HepG2 (cell line): ENCODE measurements around the gene PDE8B. TPM values are rescaled to one million over a fixed set of nuclear protein-coding genes. Genes with fewer than 3 reads are reported as not detected.

Experiments used
- ATAC-seq: fragments of 200-7000 bp; cut with Tn5 transposase; 3 replicates; pipeline ENCODE4 v1.9.1; 2020; ENCODE audit warnings: mild to moderate bottlenecking, moderate library complexity
- BruUV-seq: library from RNA; stranded (reverse); fragments of 400-500 nt; replicated peaks from 2 replicates; lab custom pipeline; 2021; lab: Mats Ljungman, UMichigan
- CTCF ChIA-PET: fragments of 300-600 bp; formaldehyde crosslinking; extraction: SDS; loops from one replicate; lab custom pipeline; 2021; ENCODE audit warnings: low total read pairs, inconsistent platforms, low intra/inter-chr PET ratio; lab: Yijun Ruan, JAX
- POLR2A ChIA-PET: fragments of 350-600 bp; sonication (Branson Sonifier 250); formaldehyde crosslinking; loops from one replicate; lab custom pipeline; 2020; ENCODE audit warnings: antibody characterized with exemption, inconsistent platforms; lab: Yijun Ruan, JAX
- DNase-seq: peaks from one replicate; pipeline ENCODE4 v3.0.0-alpha.2; 2015; ENCODE audit warnings: low spot score
- FAIRE-seq: peaks from 3 replicates; lab custom pipeline; 2011; peaks lifted over from hg19 to GRCh38; lab: Jason Lieb, UNC
- H2AFZ ChIP-seq: one replicate; pipeline ENCODE4 v1.6.1; 2011; ENCODE audit warnings: low read length, inconsistent platforms
- H3K27ac ChIP-seq: fragments of 300-600 bp; 3 replicates; pipeline ENCODE4 v1.8.0; 2011; ENCODE audit warnings: mixed run types, mild to moderate bottlenecking, mixed read lengths, low read length, inconsistent platforms; ENCODE audit not compliant: insufficient read depth; ENCODE audit errors: extremely low read length
- H3K27me3 ChIP-seq, 2 experiments: fragments of 200-600 bp in 1 of 2; 2 replicates in 1 of 2; 3 replicates in 1 of 2; pipeline versions ENCODE4 v1.6.0 to v1.8.0; 2011; ENCODE audit warnings: low read length in 2 of 2, mild to moderate bottlenecking in 2 of 2, moderate library complexity in 2 of 2, inconsistent platforms in 1 of 2; ENCODE audit not compliant: insufficient read depth in 2 of 2, control insufficient read depth in 1 of 2
- H3K36me3 ChIP-seq, 2 experiments: fragments of 200-600 bp in 1 of 2; replicated peaks in 1 of 2; 2 replicates in 1 of 2; 3 replicates in 1 of 2; pipeline versions ENCODE4 v1.5.1 to v1.8.0; 2011; ENCODE audit warnings: low read length in 2 of 2, inconsistent platforms in 1 of 2; ENCODE audit not compliant: insufficient read depth in 2 of 2, control insufficient read depth in 1 of 2
- H3K4me1 ChIP-seq: 2 replicates; pipeline ENCODE4 v1.5.1; 2012; ENCODE audit warnings: low read length, inconsistent platforms; ENCODE audit not compliant: insufficient read depth
- H3K4me2 ChIP-seq: 2 replicates; pipeline ENCODE4 v1.6.0; 2011; ENCODE audit warnings: low read depth, low read length, inconsistent platforms
- H3K4me3 ChIP-seq, 3 experiments: fragments of 200-600 bp in 1 of 3; sonication (generic), shearing (Covaris generic) in 1 of 3; replicated peaks in 1 of 3; 2 replicates each; pipeline ENCODE4 v1.5.1; 2011 to 2016; ENCODE audit warnings: low read length in 3 of 3, inconsistent platforms in 2 of 3, low read depth in 2 of 3, mild to moderate bottlenecking in 2 of 3, control low read depth in 1 of 3, mixed read lengths in 1 of 3; ENCODE audit not compliant: insufficient read depth in 1 of 3
- H3K79me2 ChIP-seq: one replicate; pipeline ENCODE4 v1.6.1; 2011; ENCODE audit warnings: low read length, inconsistent platforms; ENCODE audit not compliant: insufficient read depth
- H3K9ac ChIP-seq: 2 replicates; pipeline ENCODE4 v1.6.0; 2011; ENCODE audit warnings: mild to moderate bottlenecking, low read depth, low read length, inconsistent platforms; ENCODE audit not compliant: insufficient read depth
- H3K9me3 ChIP-seq: 2 replicates; pipeline ENCODE4 v1.5.1; 2012; ENCODE audit warnings: mild to moderate bottlenecking, low read length
- H4K20me1 ChIP-seq: 2 replicates; pipeline ENCODE4 v1.6.0; 2011; ENCODE audit warnings: inconsistent platforms, mild to moderate bottlenecking, low read length, moderate library complexity; ENCODE audit not compliant: insufficient read depth
- MAFF ChIP-seq: IDR thresholded peaks from 2 replicates; pipeline ENCODE4 v1.6.1; 2011; ENCODE audit warnings: low read depth, low read length, improper control_type of control experiment
- MAFK ChIP-seq, 2 experiments: IDR thresholded peaks in 1 of 2; conservative IDR thresholded peaks in 1 of 2; 2 replicates each; pipeline ENCODE4 v1.6.1; 2011; ENCODE audit warnings: improper control_type of control experiment in 2 of 2, low read length in 2 of 2
- NFAT5 ChIP-seq: sonication (generic); formaldehyde crosslinking; IDR thresholded peaks from 2 replicates; pipeline ENCODE4 v1.4.0; 2020; ENCODE audit warnings: missing genetic modification reagents
- WGBS: methylation state at CpG from one replicate; pipeline ENCODE4 v1.1.6; 2017; ENCODE audit warnings: low lambda C conversion rate; 5-methylcytosine and 5-hydroxymethylcytosine counted together
- in situ Hi-C: cut with HindIII; loops from 2 replicates; pipeline ENCODE4 v1.10.0; 2017; ENCODE audit warnings: low pct_unique_long_range_greater_than_20kb; ENCODE audit not compliant: extremely low pct_ligation_motif_present
- intact Hi-C: fragments of 100-400 bp; cut with micrococcal nuclease; formaldehyde crosslinking; loops from one replicate; pipeline ENCODE4 v1.10.0; 2022; ENCODE audit not compliant: unreplicated experiment
- polyA plus RNA-seq, 8 experiments: library from polyadenylated mRNA; depleted of rRNA in 3 of 8; stranded (reverse) in 7 of 8; unstranded in 1 of 8; fragments of >200 nt; fragmentation: Illumina TruSeq in 4 of 8; extraction: Trizol in 4 of 8; gene quantifications; 2 replicates each; pipeline versions ENCODE4 v1.2.1 to v1.2.3, GENCODE V29; 2011 to 2016; ENCODE audit warnings: low read depth in 4 of 8, missing spikeins in 1 of 8, mixed read lengths in 1 of 8; ENCODE audit not compliant: insufficient read depth in 1 of 8
- total RNA-seq, 5 experiments: library from RNA; depleted of rRNA; stranded (reverse); fragments of >200 nt; fragmentation: Illumina TruSeq; extraction: Trizol; gene quantifications; 2 replicates each; pipeline ENCODE4 v1.2.3, GENCODE V29; 2016; ENCODE audit warnings: low read depth in 1 of 5

Gene PDE8B
- total and polyA plus RNA-seq, 2 of the 13 experiments (the other 11 are each of a cell fraction or from before 2014, with no cell fraction given): 0.07 TPM; not detected in 1

GRCh38 chr5:77318060-77318459, 107.6 kb downstream of the PDE8B start:
- H3K27ac ChIP-seq: no peak overlapping the region
- TF ChIP-seq NFAT5 (no peak), MAFF (peak; percentile 80), MAFK (conservative IDR thresholded peaks at IDR 0.05 in 1 of 2, IDR thresholded peaks at IDR 0.05 in 1 of 2; ENCODE audit: low read length in 2 of 2) (peak; percentile 83 to 92)
- no TSS peak for BruUV-seq
- ChIA-PET POLR2A (no interaction called here), CTCF (no interaction called here)
- no peaks in the 10 kb centered on the region for H3K4me1 ChIP-seq
- H3K4me3 ChIP-seq: no peak overlapping the region
- DNase-seq (no peak), ATAC-seq (no peak), FAIRE-seq (no peak)
- intact Hi-C loops: no loop called here
- no peak overlapping the region for H3K4me2 ChIP-seq
- H3K79me2 ChIP-seq: no peaks in the 10 kb centered on the region
- no peaks in the 10 kb centered on the region for H4K20me1 ChIP-seq
- no peak overlapping the region for H2AFZ ChIP-seq
- H3K27me3 ChIP-seq: peaks cover 0 to 1% of the 10 kb centered on the region in 2 experiments; a peak in 2 of 5 replicates
- H3K9me3 ChIP-seq: no peaks in the 10 kb centered on the region
- WGBS: 0% methylated on average over 2 of the region's 2 CpGs
- H3K9ac ChIP-seq: no peak overlapping the region
- in situ Hi-C loops: no loop called here
- H3K36me3 ChIP-seq: no peaks in the 10 kb centered on the region
